ENCODE measurements around the gene MAP4K2. TPM values are rescaled to one million over a fixed set of nuclear protein-coding genes. Genes with fewer than 3 reads are reported as not detected.

Gene MAP4K2
- total and polyA plus RNA-seq, 2 of the 4 experiments (the other 2 are of a cell fraction), result 11.7 to 16.6 TPM

GRCh38 chr11:64771861-64772260 lies 31.2 kb downstream of the MAP4K2 start:
- peaks cover 51 to 89% of the 10 kb centered on the region in 2 experiments for H3K79me1 ChIP-seq (ENCODE audit: low read depth in 1 of 2, low read length in 2 of 2)
- H4K5ac ChIP-seq (ENCODE audit: low read depth, low read length), result no peak overlapping the region
- H3K4me3 ChIP-seq (ENCODE audit: insufficient read depth, low read depth, low read length), result no peak overlapping the region
- H3K4me1 ChIP-seq (ENCODE audit: control insufficient read depth, insufficient read depth, low read length), result peaks cover 1% of the 10 kb centered on the region
- CTCF ChIA-PET, result no interaction called here
- no peak overlapping the region for H2BK15ac ChIP-seq (ENCODE audit: low read depth, low read length)
- BruUV-seq (replicated peaks), result no TSS peak
- no peak overlapping the region for H2BK20ac ChIP-seq (ENCODE audit: low read depth, low read length)
- H2AFZ ChIP-seq (replicated peaks; ENCODE audit: low read length, poor library complexity), result no peak overlapping the region
- WGBS, 2 experiments (ENCODE audit: extremely low coverage in 2 of 2, insufficient read length in 1 of 2), result no CpG with 5 or more reads among the region's 2 CpGs
- POLR2A ChIA-PET (ENCODE audit: unreplicated experiment), result no interaction called here
- H3K27me3 ChIP-seq (ENCODE audit: control insufficient read depth, insufficient read depth, low read length), result no peaks in the 10 kb centered on the region
- TF ChIP-seq, protein P1, sequence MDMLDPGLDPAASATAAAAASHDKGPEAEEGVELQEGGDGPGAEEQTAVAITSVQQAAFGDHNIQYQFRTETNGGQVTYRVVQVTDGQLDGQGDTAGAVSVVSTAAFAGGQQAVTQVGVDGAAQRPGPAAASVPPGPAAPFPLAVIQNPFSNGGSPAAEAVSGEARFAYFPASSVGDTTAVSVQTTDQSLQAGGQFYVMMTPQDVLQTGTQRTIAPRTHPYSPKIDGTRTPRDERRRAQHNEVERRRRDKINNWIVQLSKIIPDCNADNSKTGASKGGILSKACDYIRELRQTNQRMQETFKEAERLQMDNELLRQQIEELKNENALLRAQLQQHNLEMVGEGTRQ (IDR thresholded peaks at IDR 0.05; ENCODE audit: low read depth, low read length), result no peak
- TF ChIP-seq RFX5 (IDR thresholded peaks at IDR 0.05; ENCODE audit: low read depth, low read length), result no peak
- TF ChIP-seq, protein P2, sequence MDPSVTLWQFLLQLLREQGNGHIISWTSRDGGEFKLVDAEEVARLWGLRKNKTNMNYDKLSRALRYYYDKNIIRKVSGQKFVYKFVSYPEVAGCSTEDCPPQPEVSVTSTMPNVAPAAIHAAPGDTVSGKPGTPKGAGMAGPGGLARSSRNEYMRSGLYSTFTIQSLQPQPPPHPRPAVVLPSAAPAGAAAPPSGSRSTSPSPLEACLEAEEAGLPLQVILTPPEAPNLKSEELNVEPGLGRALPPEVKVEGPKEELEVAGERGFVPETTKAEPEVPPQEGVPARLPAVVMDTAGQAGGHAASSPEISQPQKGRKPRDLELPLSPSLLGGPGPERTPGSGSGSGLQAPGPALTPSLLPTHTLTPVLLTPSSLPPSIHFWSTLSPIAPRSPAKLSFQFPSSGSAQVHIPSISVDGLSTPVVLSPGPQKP (IDR thresholded peaks at IDR 0.05; ENCODE audit: borderline replicate concordance, low read depth, low read length), result no peak
- TF ChIP-seq SMC3 (IDR thresholded peaks at IDR 0.05; ENCODE audit: low read depth, low read length), result no peak
- TF ChIP-seq POLR2A (IDR thresholded peaks at IDR 0.05; ENCODE audit: low read depth, low read length), result no peak
- TF ChIP-seq MAZ (IDR thresholded peaks at IDR 0.05; ENCODE audit: borderline replicate concordance, low read depth, low read length), result no peak
- TF ChIP-seq RCOR1 (IDR thresholded peaks at IDR 0.05; ENCODE audit: insufficient replicate concordance, low read length), result no peak
- no peak for TF ChIP-seq FOS (IDR thresholded peaks at IDR 0.05; ENCODE audit: low read depth, low read length)
- no peak for TF ChIP-seq MXI1 (IDR thresholded peaks at IDR 0.05; ENCODE audit: borderline replicate concordance, low read depth, low read length)
- no peak overlapping the region for H3K18ac ChIP-seq (ENCODE audit: low read depth, low read length)
- H3K56ac ChIP-seq (ENCODE audit: extremely low read depth, insufficient read depth, low read length), result no peak overlapping the region
- H4K91ac ChIP-seq (ENCODE audit: insufficient read depth, low read depth, low read length), result no peak overlapping the region
- H2BK5ac ChIP-seq (ENCODE audit: low read depth, low read length, poor library complexity, severe bottlenecking), result no peak overlapping the region
- ATAC-seq (ENCODE audit: low read depth) (no peak), DNase-seq (no peak)
- no peak overlapping the region for H3K4ac ChIP-seq (ENCODE audit: low read depth, low read length)
- H3K14ac ChIP-seq (replicated peaks; ENCODE audit: low read depth, low read length), result no peak overlapping the region
- no peak overlapping the region for H2AK9ac ChIP-seq (replicated peaks; ENCODE audit: low read depth, low read length, poor library complexity)
- H3K9me1 ChIP-seq (ENCODE audit: insufficient read depth, low read length), result no peaks in the 10 kb centered on the region; the same call in 1 of the 2 replicates
- in situ Hi-C loops (cut with MboI; ENCODE audit: low sequenced_read_pairs) (no loop called here), dilution Hi-C loops (cut with HindIII; ENCODE audit: low sequenced_read_pairs, unreplicated experiment) (no loop called here), intact Hi-C loops (cut with micrococcal nuclease) (no loop called here)
- H3K36me3 ChIP-seq (ENCODE audit: control insufficient read depth, insufficient read depth, low read length), result peaks cover 80% of the 10 kb centered on the region
- H4K20me1 ChIP-seq (ENCODE audit: insufficient read depth, low read length), result peaks cover 91% of the 10 kb centered on the region
- H3K9me3 ChIP-seq (ENCODE audit: control insufficient read depth, insufficient read depth, low read length), result no peaks in the 10 kb centered on the region
- H3K23ac ChIP-seq (ENCODE audit: low read depth, low read length), result no peak overlapping the region
- H2BK120ac ChIP-seq (ENCODE audit: low read depth, low read length), result no peak overlapping the region
- H3K9ac ChIP-seq (ENCODE audit: low read depth, low read length), result no peak overlapping the region
- no peak overlapping the region for H3K4me2 ChIP-seq (ENCODE audit: low read depth, low read length)
- H4K8ac ChIP-seq (ENCODE audit: low read depth in 2 of 2, low read length in 2 of 2), result no peak overlapping the region
- no peak overlapping the region for H3K27ac ChIP-seq (ENCODE audit: insufficient read depth, low read length)
- H2AK5ac ChIP-seq (ENCODE audit: low read depth, low read length), result no peak overlapping the region

All from IMR-90 (cell line).